ENCODE measurements around the gene ZMYND8. TPM values are rescaled to one million over a fixed set of nuclear protein-coding genes. Genes with fewer than 3 reads are reported as not detected.

The ZMYND8 gene
- total and polyA plus RNA-seq, 10 of the 15 experiments (the other 5 are each of a cell fraction or from before 2014, with no cell fraction given): 12.9 to 54.8 (median 23.1) TPM

DNA sequence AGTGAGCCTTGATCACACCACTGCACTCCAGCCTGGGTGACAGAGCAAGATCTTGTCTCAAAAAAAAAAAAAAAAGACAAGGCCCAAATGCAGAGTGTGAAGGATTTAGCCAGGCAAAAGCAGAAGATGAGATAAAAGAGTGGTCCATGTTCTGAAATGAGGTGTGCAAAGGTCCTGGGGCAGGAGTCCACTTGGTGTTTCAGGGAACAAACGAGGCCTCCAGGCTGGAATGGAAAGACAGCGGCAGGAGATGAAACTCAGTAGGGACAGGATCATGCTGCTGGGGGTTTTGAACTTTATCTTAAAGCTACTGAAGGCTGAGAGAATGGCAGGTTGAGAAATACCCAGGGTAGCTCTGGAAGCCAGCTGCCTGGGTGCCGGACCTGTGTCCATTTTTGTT lies 178.2 kb downstream of the ZMYND8 start:
- no peak overlapping the region for H3K4me2 ChIP-seq (ENCODE audit: control insufficient read depth, insufficient read depth)
- 0 out of 3 replicates have a peak, but pooled peaks cover 2% of the 10 kb centered on the region for H3K9me3 ChIP-seq (replicated peaks; ENCODE audit: control insufficient read depth, insufficient read depth, low read length)
- H3K9ac ChIP-seq (ENCODE audit: control insufficient read depth, insufficient read depth, low read length): no peak overlapping the region
- H3K4me3 ChIP-seq: no peak overlapping the region
- ChIA-PET SMC1A (ENCODE audit: uncharacterized antibody, unreplicated experiment) (no interaction called here), RAD21 (ENCODE audit: unreplicated experiment) (interaction anchor here (0.6 kb wide), 1 partner anchor 1726 kb away, joined by 3 read pairs; no protein-coding TSS in a partner anchor), POLR2A (no interaction called here), CTCF (no interaction called here)
- BruUV-seq (replicated peaks): no TSS peak
- no peaks in the 10 kb centered on the region for H3K79me2 ChIP-seq (ENCODE audit: control insufficient read depth, insufficient read depth, low read length)
- H3K4me1 ChIP-seq (ENCODE audit: control insufficient read depth, insufficient read depth, low read length): no peaks in the 10 kb centered on the region
- WGBS (ENCODE audit: insufficient coverage, insufficient replicate concordance, low lambda C conversion rate, missing lambda C conversion rate): 67% methylated on average over 3 of the region's 3 CpGs
- FAIRE-seq (no peak), DNase-seq (ENCODE audit: low read depth, low spot score) (no peak), ATAC-seq (no peak)
- no peaks in the 10 kb centered on the region for H3K36me3 ChIP-seq (ENCODE audit: control insufficient read depth in 2 of 2, insufficient read depth in 2 of 2, low read length in 1 of 2)
- intact Hi-C loops (cut with micrococcal nuclease; ENCODE audit: unreplicated experiment): no loop called here
- no peaks in the 10 kb centered on the region for H4K20me1 ChIP-seq (ENCODE audit: control insufficient read depth, insufficient read depth)
- no peak overlapping the region for H3K27ac ChIP-seq (ENCODE audit: control insufficient read depth, insufficient read depth)
- TF ChIP-seq SMARCA5 (IDR thresholded peaks at IDR 0.05) (no peak), MEF2A (IDR thresholded peaks at IDR 0.05; ENCODE audit: insufficient read depth, low read depth, low read length) (no peak), SREBF1 (IDR thresholded peaks at IDR 0.05; ENCODE audit: low read length) (no peak), IRF4 (IDR thresholded peaks at IDR 0.05; ENCODE audit: low read depth, low read length) (no peak), NR2F1 (conservative IDR thresholded peaks at IDR 0.05) (no peak), RB1 (IDR thresholded peaks at IDR 0.05; ENCODE audit: borderline replicate concordance) (no peak), YBX1 (IDR thresholded peaks at IDR 0.05) (no peak), BCL11A (IDR thresholded peaks at IDR 0.05; ENCODE audit: low read depth, low read length) (no peak), DPF2 (IDR thresholded peaks at IDR 0.05) (no peak), MYC (IDR thresholded peaks at IDR 0.05; ENCODE audit: insufficient read depth, insufficient read length, insufficient replicate concordance, low read length, severe bottlenecking) (no peak), SREBF2 (IDR thresholded peaks at IDR 0.05; ENCODE audit: low read length) (no peak)
- TF ChIP-seq, protein P1, sequence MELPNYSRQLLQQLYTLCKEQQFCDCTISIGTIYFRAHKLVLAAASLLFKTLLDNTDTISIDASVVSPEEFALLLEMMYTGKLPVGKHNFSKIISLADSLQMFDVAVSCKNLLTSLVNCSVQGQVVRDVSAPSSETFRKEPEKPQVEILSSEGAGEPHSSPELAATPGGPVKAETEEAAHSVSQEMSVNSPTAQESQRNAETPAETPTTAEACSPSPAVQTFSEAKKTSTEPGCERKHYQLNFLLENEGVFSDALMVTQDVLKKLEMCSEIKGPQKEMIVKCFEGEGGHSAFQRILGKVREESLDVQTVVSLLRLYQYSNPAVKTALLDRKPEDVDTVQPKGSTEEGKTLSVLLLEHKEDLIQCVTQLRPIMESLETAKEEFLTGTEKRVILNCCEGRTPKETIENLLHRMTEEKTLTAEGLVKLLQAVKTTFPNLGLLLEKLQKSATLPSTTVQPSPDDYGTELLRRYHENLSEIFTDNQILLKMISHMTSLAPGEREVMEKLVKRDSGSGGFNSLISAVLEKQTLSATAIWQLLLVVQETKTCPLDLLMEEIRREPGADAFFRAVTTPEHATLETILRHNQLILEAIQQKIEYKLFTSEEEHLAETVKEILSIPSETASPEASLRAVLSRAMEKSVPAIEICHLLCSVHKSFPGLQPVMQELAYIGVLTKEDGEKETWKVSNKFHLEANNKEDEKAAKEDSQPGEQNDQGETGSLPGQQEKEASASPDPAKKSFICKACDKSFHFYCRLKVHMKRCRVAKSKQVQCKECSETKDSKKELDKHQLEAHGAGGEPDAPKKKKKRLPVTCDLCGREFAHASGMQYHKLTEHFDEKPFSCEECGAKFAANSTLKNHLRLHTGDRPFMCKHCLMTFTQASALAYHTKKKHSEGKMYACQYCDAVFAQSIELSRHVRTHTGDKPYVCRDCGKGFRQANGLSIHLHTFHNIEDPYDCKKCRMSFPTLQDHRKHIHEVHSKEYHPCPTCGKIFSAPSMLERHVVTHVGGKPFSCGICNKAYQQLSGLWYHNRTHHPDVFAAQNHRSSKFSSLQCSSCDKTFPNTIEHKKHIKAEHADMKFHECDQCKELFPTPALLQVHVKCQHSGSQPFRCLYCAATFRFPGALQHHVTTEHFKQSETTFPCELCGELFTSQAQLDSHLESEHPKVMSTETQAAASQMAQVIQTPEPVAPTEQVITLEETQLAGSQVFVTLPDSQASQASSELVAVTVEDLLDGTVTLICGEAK (IDR thresholded peaks at IDR 0.05; ENCODE audit: borderline replicate concordance): no peak
- TF ChIP-seq, protein P2, sequence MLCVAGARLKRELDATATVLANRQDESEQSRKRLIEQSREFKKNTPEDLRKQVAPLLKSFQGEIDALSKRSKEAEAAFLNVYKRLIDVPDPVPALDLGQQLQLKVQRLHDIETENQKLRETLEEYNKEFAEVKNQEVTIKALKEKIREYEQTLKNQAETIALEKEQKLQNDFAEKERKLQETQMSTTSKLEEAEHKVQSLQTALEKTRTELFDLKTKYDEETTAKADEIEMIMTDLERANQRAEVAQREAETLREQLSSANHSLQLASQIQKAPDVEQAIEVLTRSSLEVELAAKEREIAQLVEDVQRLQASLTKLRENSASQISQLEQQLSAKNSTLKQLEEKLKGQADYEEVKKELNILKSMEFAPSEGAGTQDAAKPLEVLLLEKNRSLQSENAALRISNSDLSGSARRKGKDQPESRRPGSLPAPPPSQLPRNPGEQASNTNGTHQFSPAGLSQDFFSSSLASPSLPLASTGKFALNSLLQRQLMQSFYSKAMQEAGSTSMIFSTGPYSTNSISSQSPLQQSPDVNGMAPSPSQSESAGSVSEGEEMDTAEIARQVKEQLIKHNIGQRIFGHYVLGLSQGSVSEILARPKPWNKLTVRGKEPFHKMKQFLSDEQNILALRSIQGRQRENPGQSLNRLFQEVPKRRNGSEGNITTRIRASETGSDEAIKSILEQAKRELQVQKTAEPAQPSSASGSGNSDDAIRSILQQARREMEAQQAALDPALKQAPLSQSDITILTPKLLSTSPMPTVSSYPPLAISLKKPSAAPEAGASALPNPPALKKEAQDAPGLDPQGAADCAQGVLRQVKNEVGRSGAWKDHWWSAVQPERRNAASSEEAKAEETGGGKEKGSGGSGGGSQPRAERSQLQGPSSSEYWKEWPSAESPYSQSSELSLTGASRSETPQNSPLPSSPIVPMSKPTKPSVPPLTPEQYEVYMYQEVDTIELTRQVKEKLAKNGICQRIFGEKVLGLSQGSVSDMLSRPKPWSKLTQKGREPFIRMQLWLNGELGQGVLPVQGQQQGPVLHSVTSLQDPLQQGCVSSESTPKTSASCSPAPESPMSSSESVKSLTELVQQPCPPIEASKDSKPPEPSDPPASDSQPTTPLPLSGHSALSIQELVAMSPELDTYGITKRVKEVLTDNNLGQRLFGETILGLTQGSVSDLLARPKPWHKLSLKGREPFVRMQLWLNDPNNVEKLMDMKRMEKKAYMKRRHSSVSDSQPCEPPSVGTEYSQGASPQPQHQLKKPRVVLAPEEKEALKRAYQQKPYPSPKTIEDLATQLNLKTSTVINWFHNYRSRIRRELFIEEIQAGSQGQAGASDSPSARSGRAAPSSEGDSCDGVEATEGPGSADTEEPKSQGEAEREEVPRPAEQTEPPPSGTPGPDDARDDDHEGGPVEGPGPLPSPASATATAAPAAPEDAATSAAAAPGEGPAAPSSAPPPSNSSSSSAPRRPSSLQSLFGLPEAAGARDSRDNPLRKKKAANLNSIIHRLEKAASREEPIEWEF (IDR thresholded peaks at IDR 0.05; ENCODE audit: insufficient replicate concordance, low read depth, low read length): no peak
- TF ChIP-seq, protein P3, sequence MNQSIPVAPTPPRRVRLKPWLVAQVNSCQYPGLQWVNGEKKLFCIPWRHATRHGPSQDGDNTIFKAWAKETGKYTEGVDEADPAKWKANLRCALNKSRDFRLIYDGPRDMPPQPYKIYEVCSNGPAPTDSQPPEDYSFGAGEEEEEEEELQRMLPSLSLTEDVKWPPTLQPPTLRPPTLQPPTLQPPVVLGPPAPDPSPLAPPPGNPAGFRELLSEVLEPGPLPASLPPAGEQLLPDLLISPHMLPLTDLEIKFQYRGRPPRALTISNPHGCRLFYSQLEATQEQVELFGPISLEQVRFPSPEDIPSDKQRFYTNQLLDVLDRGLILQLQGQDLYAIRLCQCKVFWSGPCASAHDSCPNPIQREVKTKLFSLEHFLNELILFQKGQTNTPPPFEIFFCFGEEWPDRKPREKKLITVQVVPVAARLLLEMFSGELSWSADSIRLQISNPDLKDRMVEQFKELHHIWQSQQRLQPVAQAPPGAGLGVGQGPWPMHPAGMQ (IDR thresholded peaks at IDR 0.05; ENCODE audit: borderline replicate concordance): no peak
- in situ Hi-C loops (cut with MboI): no loop called here
- no peak overlapping the region for H2AFZ ChIP-seq (ENCODE audit: control insufficient read depth, low read depth, low read length)
- H3K27me3 ChIP-seq (replicated peaks in 1 of 2; ENCODE audit: control insufficient read depth in 2 of 2, insufficient read depth in 2 of 2, low read length in 1 of 2): peaks cover 0 to 2% of the 10 kb centered on the region in 2 experiments; a peak in 1 of 4 replicates

Measured in GM12878 (cell line).